ENCODE results near the gene PDZD2.

DNA sequence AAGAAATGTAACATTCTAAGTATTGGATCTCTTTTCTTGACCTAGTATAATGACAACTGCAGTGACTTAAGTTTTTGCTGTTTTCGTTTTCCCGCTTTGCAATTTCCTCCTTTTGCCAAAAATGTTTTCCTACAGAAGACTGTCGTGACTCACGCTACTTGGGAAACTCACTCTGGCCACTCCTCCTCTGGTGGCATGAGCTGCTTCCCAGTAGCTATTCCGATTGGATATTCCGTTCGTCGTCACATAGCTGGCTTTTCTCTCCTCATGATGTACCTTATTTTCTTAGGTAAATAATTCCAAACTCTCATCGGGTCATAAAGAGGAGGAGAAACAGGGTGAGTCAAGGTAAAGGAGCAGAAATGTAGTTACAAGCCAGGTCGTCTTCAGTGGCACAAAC lies 470.3 kb downstream of the PDZD2 start:
- TF ChIP-seq, protein P1, sequence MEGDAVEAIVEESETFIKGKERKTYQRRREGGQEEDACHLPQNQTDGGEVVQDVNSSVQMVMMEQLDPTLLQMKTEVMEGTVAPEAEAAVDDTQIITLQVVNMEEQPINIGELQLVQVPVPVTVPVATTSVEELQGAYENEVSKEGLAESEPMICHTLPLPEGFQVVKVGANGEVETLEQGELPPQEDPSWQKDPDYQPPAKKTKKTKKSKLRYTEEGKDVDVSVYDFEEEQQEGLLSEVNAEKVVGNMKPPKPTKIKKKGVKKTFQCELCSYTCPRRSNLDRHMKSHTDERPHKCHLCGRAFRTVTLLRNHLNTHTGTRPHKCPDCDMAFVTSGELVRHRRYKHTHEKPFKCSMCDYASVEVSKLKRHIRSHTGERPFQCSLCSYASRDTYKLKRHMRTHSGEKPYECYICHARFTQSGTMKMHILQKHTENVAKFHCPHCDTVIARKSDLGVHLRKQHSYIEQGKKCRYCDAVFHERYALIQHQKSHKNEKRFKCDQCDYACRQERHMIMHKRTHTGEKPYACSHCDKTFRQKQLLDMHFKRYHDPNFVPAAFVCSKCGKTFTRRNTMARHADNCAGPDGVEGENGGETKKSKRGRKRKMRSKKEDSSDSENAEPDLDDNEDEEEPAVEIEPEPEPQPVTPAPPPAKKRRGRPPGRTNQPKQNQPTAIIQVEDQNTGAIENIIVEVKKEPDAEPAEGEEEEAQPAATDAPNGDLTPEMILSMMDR (IDR thresholded peaks at IDR 0.05; ENCODE audit: poor library complexity, severe bottlenecking): no peak
- TF ChIP-seq REST (IDR thresholded peaks at IDR 0.05; ENCODE audit: borderline replicate concordance): no peak
